ENCODE data around the gene PTPN21.
"Not testable (repeated sequence)": the region's sequence is repeated elsewhere in the genome, so short reads cannot be mapped to it uniquely, and the experiment has no call there.

PTPN21 gene

DNA sequence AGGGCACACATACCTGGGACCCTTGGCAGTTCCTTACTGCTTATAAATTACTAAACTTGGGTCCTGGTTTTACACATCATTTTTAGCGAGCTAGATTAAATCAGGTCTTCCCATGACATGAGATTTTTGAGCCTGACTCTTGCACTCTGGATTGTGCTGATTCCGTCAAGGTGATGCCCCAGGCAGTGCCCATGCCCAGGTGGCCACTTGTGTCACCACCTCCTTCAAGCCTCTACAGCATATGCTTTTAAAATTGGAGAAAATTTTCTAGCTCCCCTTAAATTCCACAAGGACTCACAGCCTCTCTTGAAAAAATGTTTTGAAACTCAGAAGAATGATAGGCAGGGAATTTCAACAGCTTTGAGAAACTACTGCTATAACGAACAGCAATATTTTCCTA is 9.6 kb downstream of the PTPN21 start:
- TF ChIP-seq GATA1 (IDR thresholded peaks at IDR 0.05; ENCODE audit: low read depth, low read length), result no peak
- no peak for TF ChIP-seq POLR2A (IDR thresholded peaks at IDR 0.05; ENCODE audit: low read length)
- no peak for DNase-seq

DNA sequence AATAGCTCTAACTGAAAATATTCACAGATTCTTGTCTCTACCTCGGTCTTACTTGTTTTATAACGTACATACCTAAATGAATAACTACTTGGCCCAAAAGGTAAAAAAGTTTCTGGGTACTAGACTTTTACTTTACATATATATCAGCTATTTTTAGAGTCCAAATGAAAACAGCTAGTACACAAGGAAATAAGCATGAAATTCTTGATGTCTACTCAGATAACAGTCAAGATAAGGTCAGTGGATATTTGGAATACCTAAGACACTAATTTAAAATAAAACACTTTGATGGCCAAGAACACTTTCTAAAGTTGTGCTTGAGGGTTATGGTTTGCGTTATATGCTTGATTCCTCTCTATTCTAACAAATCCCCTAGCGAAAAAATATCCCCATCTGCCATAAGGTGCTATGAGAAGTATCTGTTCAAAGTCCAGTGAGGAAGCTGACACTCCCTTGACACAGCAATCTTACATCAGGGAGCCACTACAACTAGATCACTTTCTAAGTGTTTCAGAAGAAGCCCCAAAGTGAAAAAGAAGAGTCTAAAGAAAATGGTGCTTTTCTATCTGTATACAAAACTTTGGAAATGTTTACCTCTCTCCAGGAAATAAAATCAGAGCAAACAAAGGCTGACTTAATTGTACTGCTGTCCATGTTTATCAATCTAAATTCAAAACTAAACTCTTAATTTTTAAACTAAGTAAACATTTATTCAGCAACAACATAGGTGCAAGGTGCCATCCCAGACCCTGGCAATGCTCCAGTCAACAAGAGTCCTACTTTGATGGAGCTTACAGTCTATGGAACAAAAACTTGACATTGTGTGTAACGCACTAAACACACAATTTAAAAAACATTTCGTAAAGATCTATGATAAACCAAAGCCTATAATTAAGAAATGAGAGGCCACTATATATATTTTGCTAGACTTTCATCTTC is 11.7 kb downstream of the PTPN21 start:
- TF ChIP-seq POLR2A (IDR thresholded peaks at IDR 0.05; ENCODE audit: low read length) (no peak), GATA1 (IDR thresholded peaks at IDR 0.05; ENCODE audit: low read depth, low read length) (no peak)
- DNase-seq, result no peak

DNA sequence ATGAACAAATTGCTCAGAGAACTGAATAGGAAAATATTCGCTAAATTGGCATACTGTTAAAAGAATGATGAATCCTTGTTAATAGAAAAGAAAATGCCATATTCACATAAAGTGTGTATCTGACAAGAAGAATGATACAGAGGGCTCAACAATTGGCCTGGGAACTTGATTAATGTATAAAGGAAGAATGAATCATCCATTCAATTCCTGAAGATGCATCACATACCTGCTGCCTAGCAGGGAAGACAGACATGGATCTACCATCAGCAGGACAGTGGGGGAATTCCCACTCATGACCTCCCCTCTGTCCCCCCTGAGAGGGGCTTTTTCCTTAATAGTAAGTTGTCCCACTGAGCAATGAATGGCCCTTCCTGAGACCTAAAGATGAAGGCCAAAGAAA is 13.5 kb downstream of the PTPN21 start:
- TF ChIP-seq POLR2A (IDR thresholded peaks at IDR 0.05; ENCODE audit: low read length), result no peak
- TF ChIP-seq GATA1 (IDR thresholded peaks at IDR 0.05; ENCODE audit: low read depth, low read length), result no peak
- no peak for DNase-seq

DNA sequence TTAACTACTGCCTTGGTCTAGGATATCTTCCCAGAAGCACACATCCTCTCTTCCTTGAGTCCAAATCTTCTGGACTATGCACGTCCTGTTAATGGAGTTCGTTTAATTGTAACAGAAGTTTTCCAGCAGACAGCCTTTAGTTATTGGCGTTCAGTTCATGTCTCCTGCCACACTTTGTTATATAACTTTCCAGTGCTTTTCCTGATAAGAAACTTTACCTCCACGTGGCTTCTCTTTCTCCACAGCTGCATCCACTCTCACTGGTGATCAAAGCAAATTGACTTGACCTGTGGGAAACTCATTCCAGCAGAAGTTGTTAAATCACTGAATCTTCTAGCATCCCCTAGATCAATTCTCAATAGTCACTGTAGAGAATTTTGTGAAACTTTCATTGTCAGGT is 19.0 kb downstream of the PTPN21 start:
- TF ChIP-seq GATA1 (IDR thresholded peaks at IDR 0.05; ENCODE audit: low read depth, low read length) (no peak), POLR2A (IDR thresholded peaks at IDR 0.05; ENCODE audit: low read length) (no peak)
- no peak for DNase-seq

DNA sequence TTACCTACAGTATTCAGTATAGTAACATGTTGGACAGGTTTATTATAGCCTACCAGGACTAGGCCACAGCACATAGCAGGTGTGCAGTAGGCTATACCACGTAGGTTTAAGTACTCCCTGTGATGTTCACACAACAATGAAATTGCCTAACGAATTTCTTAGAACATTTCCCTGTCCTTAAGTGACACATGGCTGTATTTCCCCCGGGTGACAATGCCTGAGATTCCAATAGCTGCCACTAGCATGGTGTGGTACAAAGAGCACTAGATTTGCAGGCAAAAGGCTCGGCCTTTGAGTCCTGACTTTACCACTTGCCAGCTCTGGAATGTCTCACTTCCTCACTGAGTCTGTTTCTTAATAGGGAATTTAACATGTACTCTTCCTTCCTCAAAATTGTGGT is 19.7 kb downstream of the PTPN21 start:
- no peak for DNase-seq

DNA sequence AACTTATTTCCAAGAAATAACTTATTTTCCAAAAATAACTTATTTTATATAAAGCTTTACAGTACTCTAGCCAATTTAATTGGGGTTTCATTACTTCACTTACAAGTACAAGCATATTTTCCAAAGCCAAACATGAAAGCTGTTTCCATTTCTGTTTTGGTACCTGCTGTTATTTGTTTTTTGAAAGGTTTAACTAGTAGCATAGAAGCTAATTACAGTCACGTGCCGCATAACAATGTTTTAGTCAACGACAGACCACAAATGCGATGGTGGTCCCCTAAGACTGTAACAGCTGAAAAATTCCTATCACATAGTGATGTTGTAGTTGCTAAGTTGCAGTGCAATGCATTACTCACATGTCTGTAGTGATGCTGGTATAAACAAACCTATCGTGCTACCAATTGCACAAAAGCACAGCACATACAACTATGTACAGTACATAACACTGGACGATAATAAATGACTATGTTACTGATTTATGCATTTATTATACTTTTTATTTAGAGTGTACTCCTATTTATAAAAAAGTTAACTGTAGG is 21.7 kb downstream of the PTPN21 start:
- DNase-seq, result no peak
- TF ChIP-seq GATA1 (IDR thresholded peaks at IDR 0.05; ENCODE audit: low read depth, low read length), result no peak
- TF ChIP-seq POLR2A (IDR thresholded peaks at IDR 0.05; ENCODE audit: low read length), result no peak

More for the DNA sequence above, 19.7 kb downstream of the PTPN21 start:
- TF ChIP-seq GATA1 (IDR thresholded peaks at IDR 0.05; ENCODE audit: low read depth, low read length) (no peak), POLR2A (IDR thresholded peaks at IDR 0.05; ENCODE audit: low read length) (no peak)

DNA sequence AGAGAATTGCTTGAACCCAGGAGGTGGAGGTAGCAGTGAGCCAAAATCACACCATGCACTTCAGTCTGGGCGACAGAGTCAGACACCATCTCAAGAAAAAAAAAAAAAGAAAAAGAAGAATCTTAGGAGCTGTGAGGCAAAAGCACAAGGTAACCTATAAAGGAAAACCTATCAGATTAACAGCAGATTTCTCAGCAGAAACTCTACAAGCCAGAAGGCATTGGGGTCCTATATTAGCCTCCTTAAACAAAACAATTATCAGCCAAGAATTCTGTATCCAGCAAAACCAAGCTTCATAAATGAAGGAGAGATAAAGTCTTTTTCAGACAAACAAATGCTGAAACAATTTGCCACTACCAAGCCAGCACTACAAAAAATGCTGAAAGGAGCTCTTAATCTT is 24.9 kb downstream of the PTPN21 start:
- DNase-seq, result not testable (repeated sequence)

DNA sequence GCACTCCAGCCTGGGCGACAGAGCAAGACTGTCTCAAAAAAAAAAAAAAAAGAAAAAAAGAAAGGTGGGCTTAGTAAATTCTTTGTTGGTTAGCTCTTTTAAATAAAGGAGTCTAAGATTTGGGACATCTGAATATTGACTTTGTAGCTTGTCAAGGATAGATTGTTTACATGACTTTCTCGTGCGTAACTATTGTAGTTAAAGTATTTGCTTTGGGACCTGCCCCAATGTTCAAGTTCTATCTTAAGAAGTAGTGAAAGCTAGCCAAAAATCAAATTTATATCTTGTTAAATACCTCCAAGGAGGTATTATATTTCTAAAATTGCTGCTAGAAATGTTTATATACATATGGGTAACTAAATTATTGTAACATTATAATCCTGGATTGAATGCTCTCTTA is 32.4 kb downstream of the PTPN21 start:
- TF ChIP-seq GATA1 (IDR thresholded peaks at IDR 0.05; ENCODE audit: low read depth, low read length), result no peak
- TF ChIP-seq POLR2A (IDR thresholded peaks at IDR 0.05; ENCODE audit: low read length), result no peak
- DNase-seq, result no peak

DNA sequence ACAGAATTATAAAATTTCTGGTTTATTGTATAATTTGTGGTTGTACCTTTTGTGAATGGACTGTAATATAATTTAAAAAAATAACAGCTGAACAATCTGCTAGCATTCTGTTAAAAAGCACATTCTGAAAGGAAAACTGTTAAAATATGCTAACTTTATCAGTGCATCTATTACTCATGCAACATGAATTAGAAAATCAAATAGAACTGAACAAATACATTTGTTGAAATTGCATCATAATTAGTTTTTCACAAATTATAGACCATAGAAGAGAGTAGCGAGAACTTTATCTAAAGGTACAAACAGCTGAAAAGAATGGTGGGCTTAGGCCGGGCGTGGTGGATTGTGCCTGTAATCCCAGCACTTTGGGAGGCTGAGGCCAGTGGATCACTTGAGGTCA is 33.0 kb downstream of the PTPN21 start:
- no peak for DNase-seq

DNA sequence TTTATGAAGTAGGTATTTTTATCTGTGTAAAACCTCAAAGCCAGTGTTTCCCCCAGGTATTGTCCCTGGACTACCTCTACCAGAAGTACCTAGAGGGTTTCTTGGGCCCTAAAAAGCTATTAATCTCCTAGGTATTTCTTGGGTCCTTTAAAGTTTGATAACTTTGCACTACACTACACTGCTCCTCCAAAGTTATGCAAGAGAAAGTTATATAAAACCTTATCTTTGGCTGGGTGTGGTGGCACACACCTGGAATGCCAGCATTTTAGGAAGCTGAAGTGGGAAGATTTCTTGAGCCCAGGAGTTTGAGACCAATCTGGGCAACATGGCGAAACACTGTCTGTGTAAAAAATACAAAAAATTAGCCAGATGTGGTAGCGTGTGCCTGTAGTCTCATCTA is 34.9 kb downstream of the PTPN21 start:
- DNase-seq, result no peak
- no peak for TF ChIP-seq GATA1 (IDR thresholded peaks at IDR 0.05; ENCODE audit: low read depth, low read length)
- no peak for TF ChIP-seq POLR2A (IDR thresholded peaks at IDR 0.05; ENCODE audit: low read length)

More for the DNA sequence above, 33.0 kb downstream of the PTPN21 start:
- TF ChIP-seq GATA1 (IDR thresholded peaks at IDR 0.05; ENCODE audit: low read depth, low read length) (no peak), POLR2A (IDR thresholded peaks at IDR 0.05; ENCODE audit: low read length) (no peak)

DNA sequence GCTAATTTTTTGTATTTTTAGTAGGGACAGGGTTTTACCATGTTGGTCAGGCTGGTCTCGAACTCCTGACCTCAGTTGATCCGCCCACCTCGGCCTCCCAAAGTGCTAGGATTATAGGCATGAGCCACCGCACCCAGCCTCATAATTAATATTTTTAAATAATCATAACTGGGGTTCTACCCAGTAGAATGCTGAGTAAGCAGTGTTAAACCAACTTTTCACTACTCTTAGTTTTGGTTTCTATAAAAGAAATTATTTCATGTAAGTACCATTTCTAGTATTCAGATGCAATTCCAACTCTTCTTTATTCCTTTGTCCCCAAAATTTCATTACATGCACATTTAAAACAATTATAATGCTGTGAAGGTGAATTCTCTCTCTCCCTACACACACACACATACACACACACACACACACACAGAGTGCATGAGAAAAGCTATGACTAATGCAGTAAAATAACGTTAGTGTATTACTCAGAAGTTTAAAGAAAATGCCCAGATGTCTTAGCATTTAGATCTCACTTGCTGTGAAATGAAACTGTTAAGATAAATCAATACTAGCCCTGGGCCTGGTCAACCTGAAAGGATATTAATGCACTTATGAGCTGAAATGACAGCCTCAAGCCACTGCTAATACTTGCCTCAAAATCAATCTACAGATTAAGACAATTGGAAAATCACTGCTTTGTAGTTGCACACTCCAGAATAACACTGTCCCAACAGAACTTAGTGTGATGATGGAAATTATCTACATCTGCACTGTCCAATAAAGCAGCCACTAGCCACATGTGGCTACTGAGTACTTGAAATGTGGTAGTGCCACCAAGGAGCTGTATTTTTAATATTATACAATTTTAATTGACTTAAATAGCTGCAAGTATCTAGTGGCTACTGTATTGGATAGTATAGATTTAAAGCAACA is 36.0 kb downstream of the PTPN21 start:
- no peak for TF ChIP-seq GATA1 (IDR thresholded peaks at IDR 0.05; ENCODE audit: low read depth, low read length)
- no peak for TF ChIP-seq POLR2A (IDR thresholded peaks at IDR 0.05; ENCODE audit: low read length)
- DNase-seq, result no peak

DNA sequence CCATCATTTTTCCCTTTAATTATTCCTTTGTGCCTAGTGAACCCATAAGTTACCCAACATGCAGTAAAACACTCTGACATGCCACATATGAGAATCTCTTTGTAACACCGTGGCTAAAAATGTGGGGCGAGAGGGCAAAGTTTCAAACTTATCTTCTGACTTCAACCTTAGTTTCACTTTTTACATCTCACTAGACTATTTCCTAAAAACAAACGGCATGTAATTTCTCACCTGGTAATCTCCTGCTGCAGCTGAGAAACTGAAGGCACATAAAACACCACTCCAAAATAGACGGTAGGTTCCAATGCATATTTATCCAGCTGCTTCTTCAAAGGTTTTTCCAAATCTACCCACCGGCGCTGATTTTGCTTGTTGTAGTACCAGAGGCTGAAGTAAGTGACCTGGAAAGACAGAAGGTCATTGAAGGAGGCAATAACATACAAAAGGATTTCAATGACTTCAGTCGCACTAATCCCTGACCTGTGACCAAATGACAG is 37.9 kb downstream of the PTPN21 start:
- no peak for TF ChIP-seq POLR2A (IDR thresholded peaks at IDR 0.05; ENCODE audit: low read length)
- no peak for TF ChIP-seq GATA1 (IDR thresholded peaks at IDR 0.05; ENCODE audit: low read depth, low read length)
- DNase-seq, result no peak

DNA sequence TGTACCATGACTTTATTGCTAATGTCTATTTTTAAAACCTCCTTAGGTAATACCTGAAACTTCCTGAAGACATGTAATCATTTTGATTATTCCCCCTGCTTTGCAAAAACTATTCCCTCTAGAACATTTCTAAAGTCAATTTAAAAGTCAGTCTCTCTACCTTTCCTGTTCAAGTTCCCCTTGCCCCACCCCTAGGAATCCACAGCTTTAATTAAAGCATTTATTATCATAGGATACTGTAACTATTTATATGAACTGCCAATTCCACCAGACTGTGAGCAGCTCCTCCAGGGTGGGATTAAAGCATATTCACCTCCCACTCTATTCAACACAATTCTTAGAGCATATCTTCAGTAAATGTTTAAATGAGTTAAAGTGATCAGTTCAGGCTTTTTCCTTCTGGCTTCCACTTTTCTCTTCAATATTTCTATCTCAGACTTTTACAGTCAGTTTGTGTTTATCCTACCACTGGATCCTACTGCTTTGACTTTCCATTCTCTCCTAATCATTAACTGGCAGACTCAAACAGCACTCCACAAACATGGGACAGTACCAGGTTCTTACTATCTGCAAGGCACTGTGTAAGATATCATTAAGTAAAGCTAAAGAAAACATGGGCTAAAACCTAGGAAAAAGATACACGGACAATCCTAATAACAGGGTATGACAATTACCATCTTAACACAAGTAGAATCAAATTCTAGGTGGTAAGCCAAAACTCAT is 39.1 kb downstream of the PTPN21 start:
- TF ChIP-seq POLR2A (IDR thresholded peaks at IDR 0.05; ENCODE audit: low read length), result no peak
- no peak for TF ChIP-seq GATA1 (IDR thresholded peaks at IDR 0.05; ENCODE audit: low read depth, low read length)
- DNase-seq, result no peak

Data from erythroblast (primary cell).